GM12878 (cell line): ENCODE data around the gene KCTD17. TPM values are rescaled to one million over a fixed set of nuclear protein-coding genes. Genes with fewer than 3 reads are reported as not detected.

ENCODE experiments used
- ATAC-seq: fragments of 200-7000 bp; cut with Tn5 transposase; 3 replicates; pipeline ENCODE4 v1.9.1; 2020; ENCODE audit warnings: mild to moderate bottlenecking, moderate library complexity
- BruUV-seq: library from RNA; stranded (reverse); fragments of 400-500 nt; replicated peaks from 2 replicates; lab custom pipeline; 2021; lab: Mats Ljungman, UMichigan
- CTCF ChIA-PET: fragments of 300-600 bp; sonication (Branson Sonifier 250); formaldehyde crosslinking; extraction: SDS; loops from one replicate; lab custom pipeline; 2021; ENCODE audit warnings: inconsistent platforms; lab: Yijun Ruan, JAX
- POLR2A ChIA-PET: fragments of 350-600 bp; formaldehyde crosslinking; extraction: SDS; loops from one replicate; lab custom pipeline; 2021; ENCODE audit warnings: inconsistent platforms; lab: Charles Lee
- RAD21 ChIA-PET: fragments of 300-600 bp; sonication (Branson Sonifier 250); formaldehyde crosslinking; loops from one replicate; lab custom pipeline; 2023; ENCODE audit warnings: antibody characterized with exemption; ENCODE audit not compliant: unreplicated experiment; lab: Charles Lee
- SMC1A ChIA-PET: fragments of 300-600 bp; sonication (Branson Sonifier 250); formaldehyde crosslinking; loops from one replicate; lab custom pipeline; 2023; ENCODE audit not compliant: unreplicated experiment, uncharacterized antibody; lab: Charles Lee
- DNase-seq: peaks from one replicate; pipeline ENCODE4 v3.0.0-alpha.2; 2011; ENCODE audit warnings: low read depth, low spot score
- FAIRE-seq: peaks from 3 replicates; lab custom pipeline; 2011; peaks lifted over from hg19 to GRCh38; lab: Jason Lieb, UNC
- H2AFZ ChIP-seq: 2 replicates; pipeline ENCODE4 v1.6.0; 2011; ENCODE audit warnings: low read depth, low read length, control low read depth; ENCODE audit not compliant: control insufficient read depth
- H3K27ac ChIP-seq: 2 replicates; pipeline ENCODE4 v1.5.1; 2011; ENCODE audit warnings: control low read depth; ENCODE audit not compliant: control insufficient read depth, insufficient read depth
- H3K27me3 ChIP-seq, 2 experiments: replicated peaks in 1 of 2; 2 replicates each; pipeline versions ENCODE4 v1.6.0 to v1.6.1; 2011; ENCODE audit warnings: low read length in 1 of 2; ENCODE audit not compliant: control insufficient read depth in 2 of 2, insufficient read depth in 2 of 2
- H3K36me3 ChIP-seq, 2 experiments: 2 replicates each; pipeline ENCODE4 v1.5.1; 2011; ENCODE audit warnings: low read length in 1 of 2; ENCODE audit not compliant: control insufficient read depth in 2 of 2, insufficient read depth in 2 of 2
- H3K4me1 ChIP-seq: 2 replicates; pipeline ENCODE4 v1.6.1; 2011; ENCODE audit warnings: mild to moderate bottlenecking, low read length, moderate library complexity, mixed read lengths; ENCODE audit not compliant: control insufficient read depth, insufficient read depth
- H3K4me2 ChIP-seq: 2 replicates; pipeline ENCODE4 v1.6.0; 2011; ENCODE audit warnings: control low read depth; ENCODE audit not compliant: control insufficient read depth, insufficient read depth
- H3K4me3 ChIP-seq: fragments of 200-600 bp; sonication (generic); 2 replicates; pipeline ENCODE4 v1.5.1; 2016
- H3K79me2 ChIP-seq: 2 replicates; pipeline ENCODE4 v1.6.0; 2011; ENCODE audit warnings: low read length; ENCODE audit not compliant: control insufficient read depth, insufficient read depth
- H3K9ac ChIP-seq: 2 replicates; pipeline ENCODE4 v1.8.0; 2011; ENCODE audit warnings: low read length, control low read depth, mixed read lengths; ENCODE audit not compliant: control insufficient read depth, insufficient read depth
- H3K9me3 ChIP-seq: replicated peaks from 3 replicates; pipeline ENCODE4 v1.5.1; 2011; ENCODE audit warnings: mild to moderate bottlenecking, low read length; ENCODE audit not compliant: control insufficient read depth, insufficient read depth
- H4K20me1 ChIP-seq: 2 replicates; pipeline ENCODE4 v1.6.0; 2011; ENCODE audit not compliant: control insufficient read depth, insufficient read depth
- HDAC6 ChIP-seq: fragments of 200-600 bp; sonication (generic); IDR thresholded peaks from one replicate; pipeline ENCODE4 v1.8.0; 2017; ENCODE audit warnings: antibody characterized with exemption; ENCODE audit not compliant: unreplicated experiment
- RAD21 ChIP-seq: IDR thresholded peaks from 2 replicates; pipeline ENCODE4 v1.6.1; 2011; ENCODE audit warnings: mild to moderate bottlenecking, low read depth, low read length, moderate library complexity; ENCODE audit not compliant: insufficient read depth
- SMC3 ChIP-seq: IDR thresholded peaks from 2 replicates; pipeline ENCODE4 v1.6.1; 2011; ENCODE audit warnings: low read length, improper control_type of control experiment, borderline replicate concordance
- SUZ12 ChIP-seq: fragments of 200-600 bp; sonication (generic); IDR thresholded peaks from one replicate; pipeline ENCODE4 v1.6.1; 2018; ENCODE audit warnings: antibody characterized with exemption, mild to moderate bottlenecking; ENCODE audit not compliant: unreplicated experiment
- WGBS: methylation state at CpG from one replicate; pipeline ENCODE4 v1.1.6; 2016; ENCODE audit warnings: low lambda C conversion rate; ENCODE audit not compliant: insufficient replicate concordance, insufficient coverage; ENCODE audit errors: missing lambda C conversion rate; 5-methylcytosine and 5-hydroxymethylcytosine counted together
- in situ Hi-C: fragments of 300-500 bp; cut with MboI; formaldehyde crosslinking; loops from 9 replicates; pipeline ENCODE4 v1.14.3; 2018; ENCODE audit warnings: mixed read lengths
- intact Hi-C: fragments of 100-400 bp; cut with micrococcal nuclease; formaldehyde crosslinking; loops from one replicate; pipeline ENCODE4 v1.14.2; 2022; ENCODE audit not compliant: unreplicated experiment
- polyA plus RNA-seq, 11 experiments: library from polyadenylated mRNA; depleted of rRNA in 4 of 11; unstranded in 6 of 11; stranded (reverse) in 5 of 11; fragments of >200 nt; fragmentation: Nextera tagmentation in 4 of 11; fragmentation: Illumina TruSeq in 1 of 11; extraction: Ambion mirVana in 4 of 11; extraction: Trizol in 1 of 11; gene quantifications; 1 replicate in 1 of 11; 2 replicates in 10 of 11; pipeline versions ENCODE4 v1.2.1 to v1.2.3, GENCODE V29; 2011 to 2016; ENCODE audit warnings: inconsistent platforms in 2 of 11, missing spikeins in 2 of 11, low read depth in 1 of 11
- total RNA-seq, 4 experiments: library from RNA; depleted of rRNA in 3 of 4; stranded (reverse); fragments of >200 nt in 3 of 4; fragmentation: Illumina TruSeq in 1 of 4; extraction: Trizol in 1 of 4; gene quantifications; 2 replicates each; pipeline versions ENCODE4 v1.2.1 to v1.2.3, GENCODE V29; 2013 to 2021
- TF ChIP-seq, protein P1 (sequence below), 3 experiments: IDR thresholded peaks in 2 of 3; conservative IDR thresholded peaks in 1 of 3; 2 replicates each; pipeline ENCODE4 v1.5.1; 2011; ENCODE audit warnings: low read depth in 3 of 3, low read length in 3 of 3, mild to moderate bottlenecking in 3 of 3, control low read depth in 2 of 3, moderate library complexity in 2 of 3, inconsistent platforms in 1 of 3, mixed read lengths in 1 of 3; ENCODE audit not compliant: control insufficient read depth in 2 of 3, insufficient read depth in 1 of 3; ENCODE audit errors: extremely low read depth in 1 of 3

Gene KCTD17
- total and polyA plus RNA-seq, 10 of the 15 experiments (the other 5 are each of a cell fraction or from before 2014, with no cell fraction given) = 0.16 to 18.4 (median 10.1) TPM; not detected in 1

DNA sequence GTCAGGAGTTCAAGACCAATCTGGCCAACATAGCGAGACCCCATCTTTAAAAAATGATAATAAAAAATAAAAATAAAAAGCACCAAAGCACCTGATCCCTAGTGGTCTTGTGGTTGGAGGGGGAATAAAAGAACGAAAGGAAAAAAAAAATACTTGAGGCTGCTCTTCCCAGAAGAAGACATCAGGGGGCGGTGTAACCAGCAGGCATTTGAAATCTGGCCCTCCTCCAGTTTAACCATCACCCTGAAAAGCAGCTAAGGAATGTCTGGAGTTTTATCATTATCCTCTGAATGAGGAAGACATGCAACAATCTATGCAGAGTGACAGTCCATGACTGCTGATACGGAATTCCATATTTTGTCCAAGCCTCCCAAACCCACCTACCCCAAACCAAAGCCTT is 5.6 kb upstream of the KCTD17 start:
- no peak overlapping the region for H3K4me3 ChIP-seq
- POLR2A ChIA-PET = no interaction called here

More for the DNA sequence above, 5.6 kb upstream of the KCTD17 start:
- ChIA-PET RAD21 (interaction anchor here (0.7 to 2.3 kb wide), 9 partner anchors 27 to 192 kb away, joined by 3 to 10 read pairs (median 4); partner anchors contain the start of gene TST), CTCF (interaction anchor here (0.6 to 4.6 kb wide), 23 partner anchors 8 to 516 kb away, joined by 3 to 39 read pairs (median 6); partner anchors contain the start of genes IFT27, IL2RB, MPST and TST), SMC1A (interaction anchor here (0.7 to 2.7 kb wide), 3 partner anchors 147 to 219 kb away, joined by 4 to 19 read pairs (median 5); no protein-coding TSS in a partner anchor)
- Histone ChIP-seq H3K4me2 (no peak overlapping the region), H3K27ac (no peak overlapping the region), H2AFZ (no peak overlapping the region), H3K27me3 (peaks cover 0 to 2% of the 10 kb centered on the region in 2 experiments; a peak in 1 of 4 replicates), H3K79me2 (no peaks in the 10 kb centered on the region), H3K9ac (no peak overlapping the region), H3K36me3 (no peaks in the 10 kb centered on the region), H3K4me1 (peaks cover 10% of the 10 kb centered on the region), H3K9me3 (no peaks in the 10 kb centered on the region), H4K20me1 (no peaks in the 10 kb centered on the region)
- in situ Hi-C loops = no loop called here
- BruUV-seq = no TSS peak
- TF ChIP-seq, protein P1, sequence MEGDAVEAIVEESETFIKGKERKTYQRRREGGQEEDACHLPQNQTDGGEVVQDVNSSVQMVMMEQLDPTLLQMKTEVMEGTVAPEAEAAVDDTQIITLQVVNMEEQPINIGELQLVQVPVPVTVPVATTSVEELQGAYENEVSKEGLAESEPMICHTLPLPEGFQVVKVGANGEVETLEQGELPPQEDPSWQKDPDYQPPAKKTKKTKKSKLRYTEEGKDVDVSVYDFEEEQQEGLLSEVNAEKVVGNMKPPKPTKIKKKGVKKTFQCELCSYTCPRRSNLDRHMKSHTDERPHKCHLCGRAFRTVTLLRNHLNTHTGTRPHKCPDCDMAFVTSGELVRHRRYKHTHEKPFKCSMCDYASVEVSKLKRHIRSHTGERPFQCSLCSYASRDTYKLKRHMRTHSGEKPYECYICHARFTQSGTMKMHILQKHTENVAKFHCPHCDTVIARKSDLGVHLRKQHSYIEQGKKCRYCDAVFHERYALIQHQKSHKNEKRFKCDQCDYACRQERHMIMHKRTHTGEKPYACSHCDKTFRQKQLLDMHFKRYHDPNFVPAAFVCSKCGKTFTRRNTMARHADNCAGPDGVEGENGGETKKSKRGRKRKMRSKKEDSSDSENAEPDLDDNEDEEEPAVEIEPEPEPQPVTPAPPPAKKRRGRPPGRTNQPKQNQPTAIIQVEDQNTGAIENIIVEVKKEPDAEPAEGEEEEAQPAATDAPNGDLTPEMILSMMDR (IDR thresholded peaks at IDR 0.05 in 2 of 3, conservative IDR thresholded peaks at IDR 0.05 in 1 of 3; ENCODE audit: control insufficient read depth in 2 of 3, extremely low read depth in 1 of 3, insufficient read depth in 1 of 3, low read depth in 3 of 3, low read length in 3 of 3) = peak; percentile 46 to 55 (median 55)
- TF ChIP-seq RAD21 (peak; percentile 46), SMC3 (peak; percentile 37; the same call in 1 of the 2 replicates), HDAC6 (no peak), SUZ12 (no peak)
- peak; percentile 49 for FAIRE-seq
- intact Hi-C loops = loop anchor here (10.0 kb wide), 1 partner anchor 191 kb away; no protein-coding TSS in a partner anchor
- no peak for ATAC-seq
- no peak for DNase-seq
- WGBS = 23% methylated on average over 4 of the region's 4 CpGs
